Astrocyte (in vitro differentiated cells and primary cell): ENCODE measurements around the gene COL5A2.

Experiments
- EZH2 ChIP-seq: IDR thresholded peaks from 2 replicates; pipeline ENCODE4 v1.6.1; 2012; ENCODE audit warnings: mild to moderate bottlenecking, low read length, inconsistent platforms; ENCODE audit not compliant: insufficient read depth
- TF ChIP-seq, protein P1 (sequence below): IDR thresholded peaks from 2 replicates; pipeline ENCODE4 v1.5.1; 2011; ENCODE audit warnings: low read depth, mild to moderate bottlenecking, inconsistent platforms, low read length, moderate library complexity; ENCODE audit not compliant: insufficient read depth

DNA sequence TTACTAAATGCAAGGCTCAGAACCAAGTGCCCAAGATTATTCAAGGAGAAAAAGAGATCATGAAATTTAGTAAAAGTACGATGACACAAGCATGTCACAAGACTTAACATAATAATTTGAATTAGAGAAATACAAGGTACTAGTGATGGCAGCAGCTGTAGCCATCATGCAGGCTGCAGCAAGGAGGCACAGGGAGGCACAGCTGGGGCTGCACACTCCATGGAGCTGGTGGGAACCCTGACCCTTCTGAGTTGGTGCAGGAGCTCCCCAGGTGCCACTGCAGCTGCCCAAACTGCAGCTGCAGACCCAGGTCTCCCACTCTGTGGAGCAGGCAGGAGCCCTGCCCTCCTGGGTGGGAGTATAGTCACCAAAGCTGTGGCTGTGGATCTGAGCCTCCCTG, 159.4 kb downstream of the COL5A2 start:
- TF ChIP-seq, protein P1, sequence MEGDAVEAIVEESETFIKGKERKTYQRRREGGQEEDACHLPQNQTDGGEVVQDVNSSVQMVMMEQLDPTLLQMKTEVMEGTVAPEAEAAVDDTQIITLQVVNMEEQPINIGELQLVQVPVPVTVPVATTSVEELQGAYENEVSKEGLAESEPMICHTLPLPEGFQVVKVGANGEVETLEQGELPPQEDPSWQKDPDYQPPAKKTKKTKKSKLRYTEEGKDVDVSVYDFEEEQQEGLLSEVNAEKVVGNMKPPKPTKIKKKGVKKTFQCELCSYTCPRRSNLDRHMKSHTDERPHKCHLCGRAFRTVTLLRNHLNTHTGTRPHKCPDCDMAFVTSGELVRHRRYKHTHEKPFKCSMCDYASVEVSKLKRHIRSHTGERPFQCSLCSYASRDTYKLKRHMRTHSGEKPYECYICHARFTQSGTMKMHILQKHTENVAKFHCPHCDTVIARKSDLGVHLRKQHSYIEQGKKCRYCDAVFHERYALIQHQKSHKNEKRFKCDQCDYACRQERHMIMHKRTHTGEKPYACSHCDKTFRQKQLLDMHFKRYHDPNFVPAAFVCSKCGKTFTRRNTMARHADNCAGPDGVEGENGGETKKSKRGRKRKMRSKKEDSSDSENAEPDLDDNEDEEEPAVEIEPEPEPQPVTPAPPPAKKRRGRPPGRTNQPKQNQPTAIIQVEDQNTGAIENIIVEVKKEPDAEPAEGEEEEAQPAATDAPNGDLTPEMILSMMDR = no peak
- TF ChIP-seq EZH2 = no peak
